Activated CD4-positive, CD25-positive, alpha-beta regulatory T cell treated with anti-CD3 and anti-CD28 coated beads, Interleukin-2, amount 50 U/mL, for 16 hours (primary cell): ENCODE results near the gene CEL.
"Not testable (repeated sequence)": the region's sequence is repeated elsewhere in the genome, so short reads cannot be mapped to it uniquely, and the experiment has no call there.

Experiments
- DNase-seq: peaks from one replicate; pipeline ENCODE4 v3.0.0-alpha.2; 2020; ENCODE audit warnings: low read depth, low spot score

Gene CEL

GRCh38 chr9:133086212-133086860 is 24.6 kb downstream of the CEL start:
- not testable (repeated sequence) for DNase-seq

GRCh38 chr9:133086894-133087293 is 25.1 kb downstream of the CEL start:
- no peak for DNase-seq

GRCh38 chr9:133087429-133088145 is 25.8 kb downstream of the CEL start:
- no peak for DNase-seq

- no peak for DNase-seq
Observed at GRCh38 chr9:133088146-133088750, 26.5 kb downstream of the CEL start.

- DNase-seq, result no peak
Observed at GRCh38 chr9:133088756-133089155, 27.0 kb downstream of the CEL start.

- no peak for DNase-seq
Observed at GRCh38 chr9:133089271-133089671, 27.5 kb downstream of the CEL start.

- no peak for DNase-seq
Observed at GRCh38 chr9:133090187-133090586, 28.4 kb downstream of the CEL start.

GRCh38 chr9:133090752-133091385 is 29.1 kb downstream of the CEL start:
- DNase-seq, result no peak

GRCh38 chr9:133094351-133094750 is 32.6 kb downstream of the CEL start:
- not testable (repeated sequence) for DNase-seq

GRCh38 chr9:133094842-133095393 is 33.1 kb downstream of the CEL start:
- DNase-seq, result no peak

- DNase-seq, result no peak
Observed at GRCh38 chr9:133098104-133098754, 36.4 kb downstream of the CEL start.

- no peak for DNase-seq
Observed at GRCh38 chr9:133098871-133099270, 37.1 kb downstream of the CEL start.

GRCh38 chr9:133099726-133100505 is 38.1 kb downstream of the CEL start:
- DNase-seq, result no peak

GRCh38 chr9:133100506-133101355 is 39.0 kb downstream of the CEL start:
- DNase-seq, result no peak

- no peak for DNase-seq
Observed at GRCh38 chr9:133101356-133102189, 39.8 kb downstream of the CEL start.

GRCh38 chr9:133102190-133103021 is 40.6 kb downstream of the CEL start:
- DNase-seq, result no peak

GRCh38 chr9:133103183-133103986 is 41.6 kb downstream of the CEL start:
- peak; percentile 33 for DNase-seq
